ENCODE measurements around the gene VWA8. TPM values are rescaled to one million over a fixed set of nuclear protein-coding genes. Genes with fewer than 3 reads are reported as not detected.

The VWA8 gene
- total and polyA plus RNA-seq, 2 of the 13 experiments (the other 11 are each of a cell fraction or from before 2014, with no cell fraction given), result 9.1 to 17.3 TPM

DNA sequence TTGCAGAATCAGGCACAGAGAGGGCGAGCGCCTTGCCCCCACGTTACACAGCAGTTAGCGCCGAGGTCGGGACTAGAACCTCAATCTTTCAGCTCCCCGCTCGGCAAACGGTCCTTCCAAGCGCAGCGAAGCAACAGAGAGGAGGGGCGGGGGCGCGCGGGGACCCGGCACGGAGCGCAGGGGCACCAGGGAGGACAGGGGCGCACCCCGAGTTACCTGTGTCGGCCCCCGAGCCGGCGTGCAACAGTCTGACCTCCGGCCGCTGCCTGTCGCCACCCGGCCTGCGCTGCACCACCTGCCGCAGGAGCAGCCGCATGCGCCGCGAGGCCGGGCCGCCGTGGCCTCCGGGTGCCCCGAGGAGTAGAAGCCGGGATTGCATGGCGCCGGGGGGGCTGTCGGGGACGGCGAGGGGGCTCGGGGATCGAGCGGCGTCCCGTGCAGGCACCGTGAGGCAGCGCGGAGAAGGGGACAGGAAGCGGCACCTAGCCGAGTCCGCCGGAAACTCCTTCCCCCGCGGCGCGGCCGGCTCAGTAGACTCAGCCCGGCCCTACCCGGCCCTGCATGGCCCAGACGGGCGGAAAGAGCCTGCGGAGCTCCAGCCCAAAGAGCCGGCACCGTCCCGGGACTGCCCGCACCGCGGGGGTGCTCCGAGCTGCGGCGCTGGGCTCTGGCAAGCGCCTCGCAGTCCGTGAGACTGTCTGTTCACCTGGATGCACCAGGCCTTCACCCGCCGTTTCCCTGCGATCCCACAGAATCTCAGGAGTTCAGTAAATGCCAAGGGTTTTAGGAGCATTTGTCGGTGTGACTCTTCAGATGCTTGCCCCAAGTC, at the start of gene VWA8 (continued):
- TF ChIP-seq, protein P1, sequence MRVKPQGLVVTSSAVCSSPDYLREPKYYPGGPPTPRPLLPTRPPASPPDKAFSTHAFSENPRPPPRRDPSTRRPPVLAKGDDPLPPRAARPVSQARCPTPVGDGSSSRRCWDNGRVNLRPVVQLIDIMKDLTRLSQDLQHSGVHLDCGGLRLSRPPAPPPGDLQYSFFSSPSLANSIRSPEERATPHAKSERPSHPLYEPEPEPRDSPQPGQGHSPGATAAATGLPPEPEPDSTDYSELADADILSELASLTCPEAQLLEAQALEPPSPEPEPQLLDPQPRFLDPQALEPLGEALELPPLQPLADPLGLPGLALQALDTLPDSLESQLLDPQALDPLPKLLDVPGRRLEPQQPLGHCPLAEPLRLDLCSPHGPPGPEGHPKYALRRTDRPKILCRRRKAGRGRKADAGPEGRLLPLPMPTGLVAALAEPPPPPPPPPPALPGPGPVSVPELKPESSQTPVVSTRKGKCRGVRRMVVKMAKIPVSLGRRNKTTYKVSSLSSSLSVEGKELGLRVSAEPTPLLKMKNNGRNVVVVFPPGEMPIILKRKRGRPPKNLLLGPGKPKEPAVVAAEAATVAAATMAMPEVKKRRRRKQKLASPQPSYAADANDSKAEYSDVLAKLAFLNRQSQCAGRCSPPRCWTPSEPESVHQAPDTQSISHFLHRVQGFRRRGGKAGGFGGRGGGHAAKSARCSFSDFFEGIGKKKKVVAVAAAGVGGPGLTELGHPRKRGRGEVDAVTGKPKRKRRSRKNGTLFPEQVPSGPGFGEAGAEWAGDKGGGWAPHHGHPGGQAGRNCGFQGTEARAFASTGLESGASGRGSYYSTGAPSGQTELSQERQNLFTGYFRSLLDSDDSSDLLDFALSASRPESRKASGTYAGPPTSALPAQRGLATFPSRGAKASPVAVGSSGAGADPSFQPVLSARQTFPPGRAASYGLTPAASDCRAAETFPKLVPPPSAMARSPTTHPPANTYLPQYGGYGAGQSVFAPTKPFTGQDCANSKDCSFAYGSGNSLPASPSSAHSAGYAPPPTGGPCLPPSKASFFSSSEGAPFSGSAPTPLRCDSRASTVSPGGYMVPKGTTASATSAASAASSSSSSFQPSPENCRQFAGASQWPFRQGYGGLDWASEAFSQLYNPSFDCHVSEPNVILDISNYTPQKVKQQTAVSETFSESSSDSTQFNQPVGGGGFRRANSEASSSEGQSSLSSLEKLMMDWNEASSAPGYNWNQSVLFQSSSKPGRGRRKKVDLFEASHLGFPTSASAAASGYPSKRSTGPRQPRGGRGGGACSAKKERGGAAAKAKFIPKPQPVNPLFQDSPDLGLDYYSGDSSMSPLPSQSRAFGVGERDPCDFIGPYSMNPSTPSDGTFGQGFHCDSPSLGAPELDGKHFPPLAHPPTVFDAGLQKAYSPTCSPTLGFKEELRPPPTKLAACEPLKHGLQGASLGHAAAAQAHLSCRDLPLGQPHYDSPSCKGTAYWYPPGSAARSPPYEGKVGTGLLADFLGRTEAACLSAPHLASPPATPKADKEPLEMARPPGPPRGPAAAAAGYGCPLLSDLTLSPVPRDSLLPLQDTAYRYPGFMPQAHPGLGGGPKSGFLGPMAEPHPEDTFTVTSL (CRISPR knock-in tag; IDR thresholded peaks at IDR 0.05; ENCODE audit: borderline replicate concordance), result no peak
- TF ChIP-seq ZNF556 (CRISPR knock-in tag; IDR thresholded peaks at IDR 0.05; ENCODE audit: borderline replicate concordance), result 0 out of 2 replicates have a peak, but pooled peaks have one; percentile 64
- no peak for TF ChIP-seq ZNF207 (IDR thresholded peaks at IDR 0.05; ENCODE audit: borderline replicate concordance)
- peak; percentile 64; the same call in 1 of the 2 replicates for TF ChIP-seq ZNF124 (CRISPR knock-in tag; IDR thresholded peaks at IDR 0.05)
- TF ChIP-seq ZFAT (CRISPR knock-in tag; conservative IDR thresholded peaks at IDR 0.05), result peak; percentile 86; the same call in 1 of the 2 replicates
- peak; percentile 99 for TF ChIP-seq GABPB1 (CRISPR knock-in tag; IDR thresholded peaks at IDR 0.05)
- TF ChIP-seq, protein P2, sequence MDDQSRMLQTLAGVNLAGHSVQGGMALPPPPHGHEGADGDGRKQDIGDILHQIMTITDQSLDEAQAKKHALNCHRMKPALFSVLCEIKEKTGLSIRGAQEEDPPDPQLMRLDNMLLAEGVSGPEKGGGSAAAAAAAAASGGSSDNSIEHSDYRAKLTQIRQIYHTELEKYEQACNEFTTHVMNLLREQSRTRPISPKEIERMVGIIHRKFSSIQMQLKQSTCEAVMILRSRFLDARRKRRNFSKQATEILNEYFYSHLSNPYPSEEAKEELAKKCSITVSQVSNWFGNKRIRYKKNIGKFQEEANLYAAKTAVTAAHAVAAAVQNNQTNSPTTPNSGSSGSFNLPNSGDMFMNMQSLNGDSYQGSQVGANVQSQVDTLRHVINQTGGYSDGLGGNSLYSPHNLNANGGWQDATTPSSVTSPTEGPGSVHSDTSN (CRISPR knock-in tag; IDR thresholded peaks at IDR 0.05; ENCODE audit: borderline replicate concordance), result no peak
- TF ChIP-seq, protein P3, sequence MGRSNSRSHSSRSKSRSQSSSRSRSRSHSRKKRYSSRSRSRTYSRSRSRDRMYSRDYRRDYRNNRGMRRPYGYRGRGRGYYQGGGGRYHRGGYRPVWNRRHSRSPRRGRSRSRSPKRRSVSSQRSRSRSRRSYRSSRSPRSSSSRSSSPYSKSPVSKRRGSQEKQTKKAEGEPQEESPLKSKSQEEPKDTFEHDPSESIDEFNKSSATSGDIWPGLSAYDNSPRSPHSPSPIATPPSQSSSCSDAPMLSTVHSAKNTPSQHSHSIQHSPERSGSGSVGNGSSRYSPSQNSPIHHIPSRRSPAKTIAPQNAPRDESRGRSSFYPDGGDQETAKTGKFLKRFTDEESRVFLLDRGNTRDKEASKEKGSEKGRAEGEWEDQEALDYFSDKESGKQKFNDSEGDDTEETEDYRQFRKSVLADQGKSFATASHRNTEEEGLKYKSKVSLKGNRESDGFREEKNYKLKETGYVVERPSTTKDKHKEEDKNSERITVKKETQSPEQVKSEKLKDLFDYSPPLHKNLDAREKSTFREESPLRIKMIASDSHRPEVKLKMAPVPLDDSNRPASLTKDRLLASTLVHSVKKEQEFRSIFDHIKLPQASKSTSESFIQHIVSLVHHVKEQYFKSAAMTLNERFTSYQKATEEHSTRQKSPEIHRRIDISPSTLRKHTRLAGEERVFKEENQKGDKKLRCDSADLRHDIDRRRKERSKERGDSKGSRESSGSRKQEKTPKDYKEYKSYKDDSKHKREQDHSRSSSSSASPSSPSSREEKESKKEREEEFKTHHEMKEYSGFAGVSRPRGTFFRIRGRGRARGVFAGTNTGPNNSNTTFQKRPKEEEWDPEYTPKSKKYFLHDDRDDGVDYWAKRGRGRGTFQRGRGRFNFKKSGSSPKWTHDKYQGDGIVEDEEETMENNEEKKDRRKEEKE (IDR thresholded peaks at IDR 0.05), result no peak
- TF ChIP-seq NFE2L1 (CRISPR knock-in tag; IDR thresholded peaks at IDR 0.05; ENCODE audit: borderline replicate concordance), result 0 out of 2 replicates have a peak, but pooled peaks have one; percentile 56
- peak; percentile 69; the same call in 1 of the 2 replicates for TF ChIP-seq MYNN (CRISPR knock-in tag; IDR thresholded peaks at IDR 0.05; ENCODE audit: low read depth)
- peak; percentile 94 for TF ChIP-seq KAT8 (CRISPR knock-in tag; IDR thresholded peaks at IDR 0.05)
- 0 out of 2 replicates have a peak, but pooled peaks have one; percentile 54 for TF ChIP-seq ARHGAP35 (CRISPR knock-in tag; IDR thresholded peaks at IDR 0.05; ENCODE audit: borderline replicate concordance)
- no peak for TF ChIP-seq ZNF282 (IDR thresholded peaks at IDR 0.05; ENCODE audit: partially characterized antibody)
- TF ChIP-seq ZNF44 (CRISPR knock-in tag; IDR thresholded peaks at IDR 0.05), result no peak
- TF ChIP-seq, protein P4, sequence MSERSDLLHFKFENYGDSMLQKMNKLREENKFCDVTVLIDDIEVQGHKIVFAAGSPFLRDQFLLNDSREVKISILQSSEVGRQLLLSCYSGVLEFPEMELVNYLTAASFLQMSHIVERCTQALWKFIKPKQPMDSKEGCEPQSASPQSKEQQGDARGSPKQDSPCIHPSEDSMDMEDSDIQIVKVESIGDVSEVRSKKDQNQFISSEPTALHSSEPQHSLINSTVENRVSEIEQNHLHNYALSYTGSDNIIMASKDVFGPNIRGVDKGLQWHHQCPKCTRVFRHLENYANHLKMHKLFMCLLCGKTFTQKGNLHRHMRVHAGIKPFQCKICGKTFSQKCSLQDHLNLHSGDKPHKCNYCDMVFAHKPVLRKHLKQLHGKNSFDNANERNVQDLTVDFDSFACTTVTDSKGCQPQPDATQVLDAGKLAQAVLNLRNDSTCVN (CRISPR knock-in tag; IDR thresholded peaks at IDR 0.05; ENCODE audit: borderline replicate concordance), result no peak
- no peak for TF ChIP-seq ZNF484 (CRISPR knock-in tag; IDR thresholded peaks at IDR 0.05; ENCODE audit: borderline replicate concordance, low read depth)
- TF ChIP-seq ZBTB7B (CRISPR knock-in tag; IDR thresholded peaks at IDR 0.05), result peak; percentile 79
- TF ChIP-seq EED (CRISPR knock-in tag; IDR thresholded peaks at IDR 0.05), result peak; percentile 86
